K562 (cell line): ENCODE results near the gene LONRF3. TPM values are rescaled to one million over a fixed set of nuclear protein-coding genes. Genes with fewer than 3 reads are reported as not detected.

ENCODE experiments used
- CBX3 ChIP-seq, 2 experiments: IDR thresholded peaks; 1 replicate in 1 of 2; 2 replicates in 1 of 2; pipeline ENCODE4 v1.6.1; 2012; ENCODE audit warnings: inconsistent platforms in 2 of 2, low read length in 2 of 2, borderline replicate concordance in 1 of 2, control low read depth in 1 of 2
- HES1 ChIP-seq: fragments of 450-650 bp; IDR thresholded peaks from 2 replicates; pipeline ENCODE4 v1.6.1; 2016; ENCODE audit warnings: low read depth, mild to moderate bottlenecking, moderate library complexity
- MYC ChIP-seq, 2 experiments: fragments of 250-450 bp in 1 of 2; sonication (Bioruptor Pico) in 1 of 2; IDR thresholded peaks; 2 replicates each; pipeline versions ENCODE4 v1.5.1 to v1.6.1; 2012 to 2021; ENCODE audit warnings: low read depth in 2 of 2, borderline replicate concordance in 1 of 2, improper control_type of control experiment in 1 of 2, low read length in 1 of 2, mild to moderate bottlenecking in 1 of 2, moderate library complexity in 1 of 2
- NUFIP1 ChIP-seq: fragments of 450-650 bp; IDR thresholded peaks from 2 replicates; pipeline ENCODE4 v1.6.1; 2018; ENCODE audit not compliant: partially characterized antibody
- POLR2AphosphoS5 ChIP-seq: IDR thresholded peaks from 2 replicates; pipeline ENCODE4 v1.6.1; 2011; ENCODE audit warnings: mild to moderate bottlenecking, low read depth, low read length, moderate library complexity; ENCODE audit not compliant: control insufficient read depth, insufficient read depth
- TAF1 ChIP-seq: IDR thresholded peaks from 2 replicates; pipeline ENCODE4 v1.6.1; 2011; ENCODE audit warnings: mild to moderate bottlenecking, low read length, moderate library complexity; ENCODE audit not compliant: insufficient read depth, control insufficient read depth, severe bottlenecking; ENCODE audit errors: extremely low read depth
- TBL1XR1 ChIP-seq, 2 experiments: IDR thresholded peaks; 2 replicates each; pipeline ENCODE4 v1.6.1; 2012; ENCODE audit warnings: improper control_type of control experiment in 2 of 2, low read length in 2 of 2, mild to moderate bottlenecking in 1 of 2
- ZBTB40 ChIP-seq, 2 experiments: fragments of 450-650 bp in 1 of 2; sonication (generic) in 1 of 2; formaldehyde crosslinking in 1 of 2; IDR thresholded peaks; 2 replicates each; pipeline versions ENCODE4 v1.7.1 to v1.9.0; 2016 to 2022; ENCODE audit warnings: inconsistent platforms in 1 of 2, mild to moderate bottlenecking in 1 of 2, missing genetic modification reagents in 1 of 2
- polyA plus RNA-seq, 8 experiments: library from polyadenylated mRNA; depleted of rRNA in 4 of 8; stranded (reverse) in 5 of 8; unstranded in 3 of 8; fragments of >200 nt; fragmentation: Nextera tagmentation in 2 of 8; fragmentation: Illumina TruSeq in 1 of 8; extraction: Ambion mirVana in 2 of 8; extraction: Trizol in 1 of 8; gene quantifications; 2 replicates each; pipeline versions ENCODE4 v1.2.1 to v1.2.3, GENCODE V29; 2011 to 2014; ENCODE audit warnings: inconsistent platforms in 1 of 8, missing spikeins in 1 of 8
- total RNA-seq, 7 experiments: library from RNA; depleted of rRNA in 6 of 7; stranded (reverse); fragments of >200 nt in 6 of 7; fragmentation: Illumina TruSeq in 2 of 7; extraction: Trizol in 2 of 7; gene quantifications; 2 replicates each; pipeline versions ENCODE4 v1.2.1 to v1.2.3, GENCODE V29; 2011 to 2021; ENCODE audit warnings: low replicate concordance in 1 of 7
- TF ChIP-seq, protein P1 (sequence below): sonication (generic); formaldehyde crosslinking; IDR thresholded peaks from 2 replicates; pipeline ENCODE4 v1.4.0; 2020; ENCODE audit warnings: mild to moderate bottlenecking, missing genetic modification reagents
- TF ChIP-seq, protein P2 (sequence below), 2 experiments: fragments of 450-650 bp; conservative IDR thresholded peaks; 2 replicates each; pipeline ENCODE4 v1.6.1; 2017; ENCODE audit warnings: mild to moderate bottlenecking in 2 of 2, moderate library complexity in 2 of 2

LONRF3 gene
- total and polyA plus RNA-seq, 9 of the 15 experiments (the other 6 are each of a cell fraction or from before 2014, with no cell fraction given), result 1.3 to 22.0 (median 8.7) TPM

GRCh38 chrX:118975831-118976598 lies 1.6 kb downstream of the LONRF3 start (continued):
- TF ChIP-seq HES1 (0 out of 2 replicates have a peak, but pooled peaks have one; percentile 19), NUFIP1 (no peak), MYC (IDR thresholded peaks at IDR 0.05; ENCODE audit: low read depth, low read length) (peak; percentile 61; the same call in 1 of the 2 replicates), MYC (CRISPR knock-in tag; IDR thresholded peaks at IDR 0.05; ENCODE audit: borderline replicate concordance, low read depth) (no peak), ZBTB40 (IDR thresholded peaks at IDR 0.05) (peak; percentile 63), ZBTB40 (CRISPR knock-in tag; IDR thresholded peaks at IDR 0.05) (no peak), POLR2AphosphoS5 (peak; percentile 14; the same call in 1 of the 2 replicates), TBL1XR1 (IDR thresholded peaks at IDR 0.05; ENCODE audit: low read length in 2 of 2) (peak in 1 of 2 experiments; percentile 23; a peak in 1 of 4 replicates), TAF1 (peak; percentile 28), CBX3 (IDR thresholded peaks at IDR 0.05; ENCODE audit: borderline replicate concordance in 1 of 2, low read length in 2 of 2) (no peak)
- TF ChIP-seq, protein P1, sequence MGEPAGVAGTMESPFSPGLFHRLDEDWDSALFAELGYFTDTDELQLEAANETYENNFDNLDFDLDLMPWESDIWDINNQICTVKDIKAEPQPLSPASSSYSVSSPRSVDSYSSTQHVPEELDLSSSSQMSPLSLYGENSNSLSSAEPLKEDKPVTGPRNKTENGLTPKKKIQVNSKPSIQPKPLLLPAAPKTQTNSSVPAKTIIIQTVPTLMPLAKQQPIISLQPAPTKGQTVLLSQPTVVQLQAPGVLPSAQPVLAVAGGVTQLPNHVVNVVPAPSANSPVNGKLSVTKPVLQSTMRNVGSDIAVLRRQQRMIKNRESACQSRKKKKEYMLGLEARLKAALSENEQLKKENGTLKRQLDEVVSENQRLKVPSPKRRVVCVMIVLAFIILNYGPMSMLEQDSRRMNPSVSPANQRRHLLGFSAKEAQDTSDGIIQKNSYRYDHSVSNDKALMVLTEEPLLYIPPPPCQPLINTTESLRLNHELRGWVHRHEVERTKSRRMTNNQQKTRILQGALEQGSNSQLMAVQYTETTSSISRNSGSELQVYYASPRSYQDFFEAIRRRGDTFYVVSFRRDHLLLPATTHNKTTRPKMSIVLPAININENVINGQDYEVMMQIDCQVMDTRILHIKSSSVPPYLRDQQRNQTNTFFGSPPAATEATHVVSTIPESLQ (CRISPR knock-in tag), result no peak
- TF ChIP-seq, protein P2, sequence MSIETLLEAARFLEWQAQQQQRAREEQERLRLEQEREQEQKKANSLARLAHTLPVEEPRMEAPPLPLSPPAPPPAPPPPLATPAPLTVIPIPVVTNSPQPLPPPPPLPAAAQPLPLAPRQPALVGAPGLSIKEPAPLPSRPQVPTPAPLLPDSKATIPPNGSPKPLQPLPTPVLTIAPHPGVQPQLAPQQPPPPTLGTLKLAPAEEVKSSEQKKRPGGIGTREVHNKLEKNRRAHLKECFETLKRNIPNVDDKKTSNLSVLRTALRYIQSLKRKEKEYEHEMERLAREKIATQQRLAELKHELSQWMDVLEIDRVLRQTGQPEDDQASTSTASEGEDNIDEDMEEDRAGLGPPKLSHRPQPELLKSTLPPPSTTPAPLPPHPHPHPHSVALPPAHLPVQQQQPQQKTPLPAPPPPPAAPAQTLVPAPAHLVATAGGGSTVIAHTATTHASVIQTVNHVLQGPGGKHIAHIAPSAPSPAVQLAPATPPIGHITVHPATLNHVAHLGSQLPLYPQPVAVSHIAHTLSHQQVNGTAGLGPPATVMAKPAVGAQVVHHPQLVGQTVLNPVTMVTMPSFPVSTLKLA (conservative IDR thresholded peaks at IDR 0.05), result peak in 1 of 2 experiments; percentile 63; a peak in 3 of 4 replicates
